Measurements from ENCODE around the gene CMC2. TPM values are rescaled to one million over a fixed set of nuclear protein-coding genes. Genes with fewer than 3 reads are reported as not detected.

The CMC2 gene
- total and polyA plus RNA-seq, 10 of the 15 experiments (the other 5 are each of a cell fraction or from before 2014, with no cell fraction given) = 62.8 to 251 (median 157) TPM

GRCh38 chr16:81005610-81006161 lies 999 bp downstream of the CMC2 start:
- in situ Hi-C loops (cut with MboI) = no loop called here

More at GRCh38 chr16:81005610-81006161, 999 bp downstream of the CMC2 start:
- TF ChIP-seq ZBTB40 (IDR thresholded peaks at IDR 0.05; ENCODE audit: borderline replicate concordance) (peak; percentile 63; the same call in 1 of the 2 replicates), SRF (IDR thresholded peaks at IDR 0.05; ENCODE audit: low read depth in 2 of 2, low read length in 2 of 2) (no peak), MLLT1 (IDR thresholded peaks at IDR 0.05) (peak; percentile 99)
- ChIA-PET SMC1A (ENCODE audit: uncharacterized antibody, unreplicated experiment) (interaction anchor here (1.4 to 2.0 kb wide), 6 partner anchors 12 to 73 kb away, joined by 3 to 16 read pairs (median 6); no protein-coding TSS in a partner anchor), CTCF (interaction anchor here (0.7 to 5.1 kb wide), 5 partner anchors 12 to 74 kb away, joined by 4 to 67 read pairs (median 20); partner anchors contain the start of gene ATMIN), RAD21 (ENCODE audit: unreplicated experiment) (interaction anchor here (1.6 to 1.9 kb wide), 2 partner anchors 9 to 30 kb away, joined by 6 read pairs; partner anchors contain the start of gene ATMIN), POLR2A (interaction anchor here (1.1 to 4.2 kb wide), 4 partner anchors 8 to 475 kb away, joined by 3 to 25 read pairs (median 10); partner anchors contain the start of gene ATMIN)
- 26% methylated on average over 18 of the region's 18 CpGs for WGBS (ENCODE audit: insufficient coverage, insufficient replicate concordance, low lambda C conversion rate, missing lambda C conversion rate)
- ATAC-seq (no peak), FAIRE-seq (no peak), DNase-seq (ENCODE audit: low read depth, low spot score) (no peak)
- peak overlapping the region; percentile 93 for H3K4me3 ChIP-seq
- peaks cover 9% of the 10 kb centered on the region for H3K4me1 ChIP-seq (ENCODE audit: control insufficient read depth, insufficient read depth, low read length)
- H3K9ac ChIP-seq (ENCODE audit: control insufficient read depth, insufficient read depth, low read length) = peak overlapping the region; percentile 97
- 0 out of 4 replicates have a peak, but pooled peaks cover 0 to 2% of the 10 kb centered on the region in 2 experiments for H3K36me3 ChIP-seq (ENCODE audit: control insufficient read depth in 2 of 2, insufficient read depth in 2 of 2, low read length in 1 of 2)
- H3K27me3 ChIP-seq (replicated peaks in 1 of 2; ENCODE audit: control insufficient read depth in 2 of 2, insufficient read depth in 2 of 2, low read length in 1 of 2) = no peaks in the 10 kb centered on the region
- H3K27ac ChIP-seq (ENCODE audit: control insufficient read depth, insufficient read depth) = peak overlapping the region; percentile 100
- peaks cover 86% of the 10 kb centered on the region for H3K79me2 ChIP-seq (ENCODE audit: control insufficient read depth, insufficient read depth, low read length)
- H2AFZ ChIP-seq (ENCODE audit: control insufficient read depth, low read depth, low read length) = no peak overlapping the region
- H3K9me3 ChIP-seq (replicated peaks; ENCODE audit: control insufficient read depth, insufficient read depth, low read length) = no peaks in the 10 kb centered on the region; the same call in 2 of the 3 replicates
- H3K4me2 ChIP-seq (ENCODE audit: control insufficient read depth, insufficient read depth) = peak overlapping the region; percentile 84
- no TSS peak for BruUV-seq (replicated peaks)
- intact Hi-C loops (cut with micrococcal nuclease; ENCODE audit: unreplicated experiment) = loop anchor here (2.0 to 10.0 kb wide), 4 partner anchors 29 to 1649 kb away; partner anchors contain the start of genes ATMIN and GAN
- H4K20me1 ChIP-seq (ENCODE audit: control insufficient read depth, insufficient read depth) = no peaks in the 10 kb centered on the region

Data from GM12878 (cell line).